Nephron (organoid): Measurements from ENCODE around the gene CSMD2.

Source experiments
- H3K27ac Mint-ChIP-seq, 3 experiments: 2 replicates each; pipeline ENCODE4 v1.8.0; 2020; ENCODE audit warnings: mixed read lengths in 3 of 3, mild to moderate bottlenecking in 2 of 3, moderate library complexity in 1 of 3
- H3K27me3 Mint-ChIP-seq: 2 replicates; pipeline ENCODE4 v1.8.0; 2021; ENCODE audit warnings: low read depth, mild to moderate bottlenecking, moderate library complexity, mixed read lengths
- H3K36me3 Mint-ChIP-seq: 2 replicates; pipeline ENCODE4 v1.8.0; 2020; ENCODE audit warnings: low read depth, mixed read lengths
- H3K4me1 Mint-ChIP-seq: 2 replicates; pipeline ENCODE4 v1.8.0; 2020; ENCODE audit warnings: mixed read lengths
- H3K4me3 Mint-ChIP-seq, 3 experiments: 2 replicates each; pipeline ENCODE4 v1.8.0; 2020; ENCODE audit warnings: mild to moderate bottlenecking in 3 of 3, mixed read lengths in 3 of 3, moderate library complexity in 2 of 3
- H3K9me3 Mint-ChIP-seq: 2 replicates; pipeline ENCODE4 v1.8.0; 2020; ENCODE audit warnings: mixed read lengths
- CTCF ChIP-seq, 3 experiments: fragments of 200-600 bp; sonication (generic); IDR thresholded peaks; one replicate each; pipeline ENCODE4 v1.5.0; 2021; ENCODE audit warnings: antibody characterized with exemption in 3 of 3; ENCODE audit not compliant: unreplicated experiment in 3 of 3

CSMD2 gene

GRCh38 chr1:33966346-33967141, 198.5 kb downstream of the CSMD2 start:
- H3K9me3 Mint-ChIP-seq: no peaks in the 10 kb centered on the region
- H3K27ac Mint-ChIP-seq: no peak overlapping the region
- H3K4me1 Mint-ChIP-seq: peaks cover 8% of the 10 kb centered on the region
- no peaks in the 10 kb centered on the region for H3K36me3 Mint-ChIP-seq
- H3K27me3 Mint-ChIP-seq: peaks cover 15% of the 10 kb centered on the region
- no peak overlapping the region for H3K4me3 Mint-ChIP-seq
- no peak for TF ChIP-seq CTCF (IDR thresholded peaks at IDR 0.05; ENCODE audit: unreplicated experiment in 3 of 3)

- no peak overlapping the region for H3K4me3 Mint-ChIP-seq
Observed at GRCh38 chr1:33965086-33965485, 199.9 kb downstream of the CSMD2 start.

GRCh38 chr1:33962061-33962460, 203.0 kb downstream of the CSMD2 start:
- Mint-ChIP-seq H3K9me3 (no peaks in the 10 kb centered on the region), H3K36me3 (no peaks in the 10 kb centered on the region), H3K27ac (no peak overlapping the region), H3K27me3 (peaks cover 17% of the 10 kb centered on the region), H3K4me1 (no peaks in the 10 kb centered on the region), H3K4me3 (no peak overlapping the region)
- TF ChIP-seq CTCF (IDR thresholded peaks at IDR 0.05; ENCODE audit: unreplicated experiment in 3 of 3): no peak

More at GRCh38 chr1:33965086-33965485, 199.9 kb downstream of the CSMD2 start:
- H3K36me3 Mint-ChIP-seq: no peaks in the 10 kb centered on the region
- no peaks in the 10 kb centered on the region for H3K4me1 Mint-ChIP-seq
- no peaks in the 10 kb centered on the region for H3K9me3 Mint-ChIP-seq
- TF ChIP-seq CTCF (IDR thresholded peaks at IDR 0.05; ENCODE audit: unreplicated experiment in 3 of 3): no peak
- peaks cover 7% of the 10 kb centered on the region for H3K27me3 Mint-ChIP-seq
- no peak overlapping the region for H3K27ac Mint-ChIP-seq

GRCh38 chr1:33960188-33960895, 204.7 kb downstream of the CSMD2 start:
- no peak for TF ChIP-seq CTCF (IDR thresholded peaks at IDR 0.05; ENCODE audit: unreplicated experiment in 3 of 3)
- no peaks in the 10 kb centered on the region for H3K36me3 Mint-ChIP-seq
- no peaks in the 10 kb centered on the region for H3K4me1 Mint-ChIP-seq
- H3K9me3 Mint-ChIP-seq: no peaks in the 10 kb centered on the region
- no peak overlapping the region for H3K4me3 Mint-ChIP-seq
- peaks cover 13% of the 10 kb centered on the region for H3K27me3 Mint-ChIP-seq
- H3K27ac Mint-ChIP-seq: no peak overlapping the region

GRCh38 chr1:33957854-33958253, 207.2 kb downstream of the CSMD2 start:
- Mint-ChIP-seq H3K4me1 (no peaks in the 10 kb centered on the region), H3K9me3 (no peaks in the 10 kb centered on the region), H3K27ac (no peak overlapping the region), H3K27me3 (peaks cover 13% of the 10 kb centered on the region), H3K36me3 (no peaks in the 10 kb centered on the region), H3K4me3 (no peak overlapping the region)
- TF ChIP-seq CTCF (IDR thresholded peaks at IDR 0.05; ENCODE audit: unreplicated experiment in 3 of 3): no peak
